Measurements from ENCODE around the gene C5orf15.

The C5orf15 gene

DNA sequence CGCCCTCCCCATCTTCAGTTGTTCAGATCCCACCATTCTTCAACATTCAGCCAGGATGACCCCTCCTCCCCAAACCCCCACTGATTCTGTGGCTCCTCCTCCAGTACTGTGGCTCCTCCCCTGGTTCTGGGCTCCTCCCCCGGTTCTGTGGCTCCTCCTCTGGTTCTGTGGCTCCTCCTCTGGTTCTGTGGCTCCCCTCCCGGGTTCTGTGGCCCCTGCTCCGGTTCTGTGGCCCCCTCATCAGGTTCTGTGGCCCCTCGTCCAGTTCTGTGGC is 32.8 kb downstream of the C5orf15 start:
- no peak for DNase-seq

DNA sequence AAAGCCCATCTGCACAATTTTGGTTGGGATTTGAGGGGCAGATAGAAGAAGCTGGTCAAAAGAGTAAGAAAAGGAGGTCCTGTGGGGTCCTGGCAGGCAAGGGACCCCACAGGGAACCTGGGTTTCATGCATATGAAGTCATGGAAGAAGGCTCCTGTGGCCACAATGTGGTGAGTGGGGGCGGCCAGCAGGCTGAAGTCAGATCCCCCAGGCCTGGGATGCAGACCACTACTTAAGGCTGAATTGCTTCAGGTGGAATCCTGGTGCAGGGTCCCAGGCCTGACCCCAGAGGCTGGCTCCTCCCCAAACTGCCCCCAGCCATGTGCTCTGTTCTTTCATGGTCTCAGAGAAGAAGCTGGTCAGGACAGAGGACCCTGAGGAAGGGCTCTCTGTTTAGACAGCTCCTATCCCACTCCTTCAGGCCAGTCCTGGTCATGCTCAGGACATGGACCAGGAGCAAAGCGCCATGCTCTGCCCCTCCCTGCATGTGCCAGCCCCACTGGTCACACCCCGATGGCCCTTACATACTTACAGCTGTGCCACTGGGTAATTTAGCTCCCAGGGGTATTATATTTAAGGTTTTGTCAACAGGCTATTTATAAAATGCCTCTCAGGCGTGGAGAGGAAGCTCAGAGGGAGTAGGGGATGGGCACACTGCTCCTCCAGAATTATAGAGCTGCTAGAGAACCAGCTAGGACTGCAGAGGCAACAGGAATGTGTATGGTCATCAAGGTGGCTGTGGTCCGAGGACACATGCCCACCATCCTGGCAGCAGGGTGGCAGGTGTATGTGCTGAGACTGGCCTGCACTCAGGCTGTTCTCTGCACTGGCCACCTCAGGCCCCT is 33.4 kb downstream of the C5orf15 start:
- DNase-seq, result no peak

DNA sequence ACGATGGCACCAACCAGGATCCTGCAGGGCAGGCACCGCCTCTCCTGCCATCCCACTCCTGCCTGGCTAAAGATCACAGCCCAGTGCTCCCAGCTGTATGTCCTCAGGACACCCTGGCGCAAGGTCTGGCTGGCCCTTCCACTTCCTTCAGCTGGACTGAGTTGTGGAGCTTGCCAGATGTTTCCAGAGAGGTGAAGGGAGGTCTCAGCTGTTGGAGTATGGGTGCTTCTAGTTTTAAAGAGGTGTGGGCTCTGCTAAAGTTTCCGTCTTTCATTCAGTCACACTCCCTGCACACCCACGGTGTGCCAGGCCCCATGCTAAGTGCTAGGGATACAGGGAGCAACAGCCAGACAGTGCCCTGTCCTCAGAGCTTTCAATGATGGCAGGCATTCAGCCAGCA is 34.1 kb downstream of the C5orf15 start:
- no peak for DNase-seq

DNA sequence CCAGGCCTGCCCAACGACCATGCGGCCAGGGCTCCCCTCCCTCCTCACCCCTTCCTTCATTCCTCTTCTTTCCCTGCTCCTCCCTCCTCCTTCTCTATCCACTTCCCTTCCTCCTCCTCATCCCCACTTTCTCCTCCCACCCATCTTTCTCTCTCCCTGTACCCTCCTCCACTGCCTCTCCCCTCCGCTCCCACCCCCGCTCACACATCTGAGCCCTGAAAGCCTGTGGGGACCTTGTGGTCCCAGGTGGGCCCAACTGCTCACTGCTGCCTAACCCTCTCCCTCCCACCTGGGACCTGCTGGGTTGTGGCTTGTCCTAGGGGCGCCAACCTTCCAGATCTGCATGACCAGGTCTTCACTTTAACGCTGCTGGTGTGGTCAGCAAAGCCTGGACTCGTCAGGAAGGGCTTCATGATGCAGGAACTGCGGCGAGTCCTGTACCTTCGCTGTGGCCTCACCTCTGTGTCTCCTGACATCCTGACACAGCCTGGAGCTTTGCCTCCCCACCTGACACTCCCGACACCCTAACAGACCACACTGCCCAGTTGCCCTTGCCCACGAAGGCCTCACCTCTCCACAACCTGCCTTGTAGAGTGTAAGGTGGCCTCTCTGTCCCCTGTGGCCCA is 34.6 kb downstream of the C5orf15 start:
- DNase-seq, result no peak

DNA sequence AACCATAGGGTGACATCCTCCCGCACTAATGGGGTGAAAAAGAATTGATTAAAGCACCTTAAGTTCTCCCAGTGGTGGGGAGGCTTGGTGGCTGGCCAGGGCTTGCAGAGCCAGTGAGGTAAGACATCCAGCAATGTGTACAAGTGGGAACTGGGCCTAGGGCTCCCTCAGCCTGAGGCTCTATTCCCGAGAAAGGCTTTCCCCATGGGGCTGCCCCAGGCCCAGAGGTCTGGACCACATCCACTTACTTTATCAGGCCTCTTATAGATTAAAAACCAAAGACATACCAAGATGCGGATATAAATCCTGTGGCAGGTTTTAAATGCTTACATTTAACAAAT is 35.3 kb downstream of the C5orf15 start:
- DNase-seq, result no peak

DNA sequence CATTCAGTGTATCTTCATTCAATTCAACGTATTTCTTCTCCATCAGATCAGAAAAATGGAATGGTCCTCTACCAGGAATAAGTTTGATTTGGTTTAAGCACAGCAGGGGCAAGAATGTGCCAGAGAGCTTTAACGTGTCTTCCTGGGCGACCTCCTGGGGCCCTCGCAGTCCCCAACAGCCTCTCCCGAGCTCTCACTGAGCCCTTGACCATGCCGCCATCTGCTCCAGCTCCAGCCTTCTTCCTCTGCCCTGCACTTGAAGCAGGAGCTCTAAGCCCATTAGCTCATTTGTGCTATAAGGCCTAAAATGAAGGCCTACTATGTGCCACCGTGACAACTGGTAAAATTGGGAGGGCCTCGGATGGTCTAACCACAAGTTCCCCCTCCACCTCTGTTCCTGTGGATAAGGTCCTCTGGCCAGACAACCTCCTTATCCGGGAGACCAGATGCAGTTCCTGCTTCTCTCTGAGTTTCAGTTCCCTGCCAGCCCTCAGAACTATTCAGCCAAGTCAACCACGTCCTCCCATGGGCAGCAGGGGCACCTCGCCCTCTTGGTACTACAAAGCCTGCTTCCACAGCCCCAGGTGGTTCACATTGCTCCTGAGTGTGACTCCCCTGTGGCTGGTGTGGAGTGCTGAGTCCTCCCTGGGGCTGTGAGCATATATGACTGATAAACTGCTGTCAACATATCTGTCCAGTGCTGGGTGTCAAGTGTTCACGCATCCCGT is 35.8 kb downstream of the C5orf15 start:
- no peak for DNase-seq

DNA sequence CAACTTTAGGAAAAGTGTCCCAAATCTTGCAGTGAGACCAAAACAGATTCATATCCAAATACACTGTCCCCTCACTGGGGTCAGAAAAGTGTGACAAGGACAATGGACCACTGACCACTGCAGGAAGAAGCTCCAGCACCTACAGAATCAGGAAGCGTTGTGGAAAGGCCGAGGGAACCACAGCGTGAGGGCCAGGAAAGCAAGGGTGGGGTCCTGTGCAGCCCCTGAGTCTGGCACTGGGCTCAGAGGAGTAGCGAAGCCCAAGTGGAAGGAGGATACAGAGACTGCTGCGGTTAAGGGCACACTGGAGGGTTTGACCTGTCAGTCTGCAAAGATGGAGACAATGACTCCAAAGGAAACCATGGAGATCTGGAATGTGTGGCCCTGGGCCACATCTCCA is 36.9 kb downstream of the C5orf15 start:
- DNase-seq, result no peak

DNA sequence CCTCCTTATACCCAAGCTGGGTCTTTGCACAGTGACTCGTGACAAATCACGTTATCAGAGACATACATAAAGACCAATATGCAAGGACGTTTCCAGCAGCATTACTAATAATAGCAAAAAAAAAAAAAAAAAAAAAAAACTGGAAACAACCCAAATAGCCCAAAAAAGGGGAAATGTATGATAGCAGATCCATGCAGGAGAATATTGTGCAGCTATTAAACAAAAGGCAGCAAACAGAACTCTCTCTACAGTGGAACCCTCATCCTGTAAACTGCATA is 37.7 kb downstream of the C5orf15 start:
- DNase-seq, result no peak

DNA sequence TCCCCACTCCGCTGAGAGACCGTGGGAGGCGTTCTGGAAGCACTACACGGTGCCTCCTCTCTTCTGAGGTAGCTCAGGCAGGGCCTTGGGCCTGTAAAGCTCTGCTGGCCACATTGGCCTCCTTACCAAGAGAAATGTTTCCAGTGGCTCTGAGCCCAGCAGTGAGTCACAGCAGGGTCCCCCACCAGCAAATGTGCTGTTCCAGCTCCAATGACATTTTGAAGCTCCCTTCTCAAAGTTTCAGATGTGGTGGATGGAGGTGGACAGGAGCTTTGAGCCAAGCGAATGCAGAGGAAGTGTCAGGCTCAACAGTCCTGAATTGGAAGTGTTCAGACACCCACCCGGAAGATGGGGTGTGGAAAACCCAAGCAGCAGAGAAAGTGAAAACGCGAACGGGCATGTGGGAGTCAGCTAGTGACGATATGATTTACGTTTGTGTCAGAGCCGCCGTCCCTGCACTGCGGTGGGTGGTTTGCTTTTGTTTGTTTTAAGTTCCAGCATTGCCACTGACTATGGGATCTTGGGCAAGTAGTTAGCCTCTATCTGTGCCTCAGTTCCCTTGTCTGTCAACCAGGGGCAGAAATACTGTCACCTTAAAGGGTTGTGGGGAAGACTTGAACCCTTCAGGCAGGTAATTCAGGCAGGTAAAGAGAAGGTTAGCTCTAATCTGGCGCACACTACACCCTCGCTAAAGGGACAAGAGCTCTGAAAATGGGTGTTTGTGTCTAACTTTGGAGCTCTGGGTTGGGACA is 38.2 kb downstream of the C5orf15 start:
- DNase-seq, result no peak

DNA sequence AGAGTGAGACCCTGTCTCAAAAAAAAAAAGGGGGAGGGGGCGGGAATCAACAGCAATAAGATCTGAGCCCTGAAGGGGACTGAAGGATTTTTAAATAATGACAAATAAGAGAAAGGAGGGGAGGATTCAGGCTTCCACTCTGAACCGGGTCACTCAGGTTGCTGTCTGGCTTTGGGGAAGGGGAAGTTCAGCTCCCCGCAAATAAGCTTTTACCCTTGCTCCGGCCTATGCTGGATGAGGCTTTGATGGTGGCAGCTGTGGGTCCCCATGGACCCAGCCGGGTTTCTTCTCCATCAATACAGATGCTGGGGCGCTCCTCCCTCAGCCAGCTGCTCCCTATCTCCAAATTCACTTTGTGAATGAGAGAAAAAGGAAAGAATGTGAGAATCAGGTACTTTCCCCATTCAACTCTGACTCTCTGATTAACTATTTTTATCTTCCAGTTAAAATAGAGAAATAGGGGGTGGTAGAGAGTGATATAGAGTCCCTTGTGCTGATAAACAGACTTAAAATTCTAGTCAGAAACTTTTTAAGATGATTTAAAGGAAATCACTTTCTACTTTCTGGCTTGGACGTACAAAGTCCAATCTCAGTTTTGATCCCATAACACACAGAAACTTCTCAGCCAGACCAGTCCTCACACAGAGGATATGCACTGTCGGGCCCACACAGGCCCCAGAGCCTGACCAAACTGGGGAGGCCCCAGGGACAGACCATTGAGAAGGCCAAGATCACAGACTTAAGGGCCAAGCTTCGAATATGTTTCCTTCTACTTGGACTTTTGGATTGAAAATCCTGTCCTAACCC is 39.6 kb downstream of the C5orf15 start:
- no peak for DNase-seq

DNA sequence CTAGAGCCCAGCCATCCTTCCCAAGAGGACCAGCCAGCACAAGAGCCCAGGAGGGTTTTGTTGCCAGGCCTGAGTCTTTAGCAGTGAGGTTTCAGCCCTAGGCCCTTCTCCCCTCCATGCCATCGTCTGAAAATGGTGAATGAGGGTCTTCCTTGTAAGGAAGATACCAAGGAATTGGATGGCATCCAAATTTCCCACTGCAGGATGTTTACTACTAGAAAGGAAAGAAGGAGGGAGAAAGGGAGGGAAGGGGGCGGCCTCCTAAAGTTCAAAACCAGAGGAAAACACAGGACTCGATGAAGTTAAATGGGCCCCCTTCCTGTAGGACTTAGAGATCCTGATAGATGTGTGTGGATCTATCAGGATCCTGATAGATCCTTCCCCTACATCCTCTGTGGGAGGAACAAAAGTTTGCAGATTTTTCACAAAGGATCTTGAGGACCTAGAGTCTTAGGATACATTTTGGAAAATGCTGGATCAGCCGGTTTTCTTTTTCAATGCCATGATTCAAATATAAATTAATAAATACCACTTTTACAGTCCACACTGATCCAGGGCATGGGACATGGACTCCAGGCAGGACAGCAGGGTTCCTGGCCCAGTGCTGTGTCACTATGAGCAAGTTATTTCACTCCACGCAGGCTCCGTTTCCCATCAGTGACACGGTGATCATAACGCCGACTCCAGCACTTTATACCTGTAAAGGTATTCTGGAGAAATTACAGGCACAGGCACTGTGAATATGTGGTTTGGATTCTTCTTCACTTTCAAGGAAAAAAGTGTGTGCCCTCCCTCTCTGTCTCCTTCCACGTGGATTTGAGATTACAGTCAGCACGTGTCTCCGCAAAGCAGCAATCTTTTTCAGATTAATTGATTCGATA is 40.9 kb downstream of the C5orf15 start:
- DNase-seq, result no peak

DNA sequence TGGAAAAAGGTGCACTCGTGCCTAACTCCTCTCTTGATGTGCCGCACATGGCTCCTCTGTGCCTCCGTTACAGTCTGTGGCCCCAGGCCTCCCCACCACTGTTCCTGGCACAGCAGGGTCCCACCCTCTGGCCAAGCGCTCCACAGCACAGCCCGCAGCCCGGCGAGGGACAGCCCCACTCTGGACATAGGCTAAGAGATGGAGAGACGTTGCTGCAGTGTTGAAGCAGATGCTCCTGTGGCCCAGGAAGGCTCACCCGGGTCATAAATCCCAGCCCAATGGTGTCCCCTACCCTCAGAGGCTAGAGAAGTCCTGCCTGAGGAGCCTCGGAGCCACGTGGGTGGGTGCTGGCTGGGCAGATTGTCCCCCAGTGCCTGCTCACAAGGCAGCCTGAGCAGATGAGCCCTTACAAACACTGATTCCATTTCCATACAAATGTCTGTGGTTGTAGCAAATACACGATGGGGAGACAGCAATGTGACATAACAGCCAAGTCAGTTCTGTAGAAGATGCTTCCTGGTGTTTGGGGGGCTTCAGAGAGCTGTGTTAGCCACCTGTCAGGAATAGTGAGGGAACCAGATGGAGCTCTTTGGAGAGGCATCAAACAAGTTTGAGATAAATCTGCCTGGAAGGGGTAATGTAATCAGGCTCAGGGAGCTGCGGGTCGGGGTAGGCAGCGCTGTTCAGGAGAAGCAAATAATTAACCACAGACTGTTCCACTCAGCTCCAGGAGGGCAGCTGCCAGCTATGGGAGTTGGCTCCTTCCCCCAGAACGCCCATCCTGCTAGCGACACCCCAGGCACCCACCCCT is 41.7 kb downstream of the C5orf15 start:
- no peak for DNase-seq

DNA sequence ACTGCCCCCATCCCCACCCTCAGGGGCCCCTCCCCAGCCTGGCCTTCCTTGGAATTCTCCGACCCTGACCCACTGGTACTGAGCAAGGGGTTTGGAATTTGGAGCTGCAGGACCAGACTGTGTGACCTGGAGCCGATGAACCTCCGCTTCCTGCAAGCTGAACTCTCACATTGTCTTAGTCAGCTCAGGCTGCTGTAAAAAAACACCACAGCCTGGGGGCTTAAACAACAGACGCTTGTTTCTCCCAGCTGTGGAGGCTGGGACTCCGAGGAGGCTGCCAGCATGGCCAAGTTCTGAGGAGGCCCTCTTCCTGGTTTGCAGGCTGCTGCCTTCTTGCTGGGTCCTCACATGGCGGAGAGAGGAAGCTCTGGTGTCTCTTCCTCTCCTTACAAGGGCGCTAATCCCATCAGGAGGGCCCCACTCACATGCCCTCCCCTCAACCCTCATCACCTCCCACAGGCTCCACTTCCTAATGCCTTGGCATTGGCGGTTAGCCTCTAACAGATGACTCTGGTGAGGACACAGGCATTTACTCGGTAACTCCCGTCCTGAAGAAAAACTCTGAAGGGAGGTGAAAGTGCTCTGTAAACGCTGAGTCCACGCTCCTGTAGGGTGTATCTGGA is 42.4 kb downstream of the C5orf15 start:
- DNase-seq, result no peak

DNA sequence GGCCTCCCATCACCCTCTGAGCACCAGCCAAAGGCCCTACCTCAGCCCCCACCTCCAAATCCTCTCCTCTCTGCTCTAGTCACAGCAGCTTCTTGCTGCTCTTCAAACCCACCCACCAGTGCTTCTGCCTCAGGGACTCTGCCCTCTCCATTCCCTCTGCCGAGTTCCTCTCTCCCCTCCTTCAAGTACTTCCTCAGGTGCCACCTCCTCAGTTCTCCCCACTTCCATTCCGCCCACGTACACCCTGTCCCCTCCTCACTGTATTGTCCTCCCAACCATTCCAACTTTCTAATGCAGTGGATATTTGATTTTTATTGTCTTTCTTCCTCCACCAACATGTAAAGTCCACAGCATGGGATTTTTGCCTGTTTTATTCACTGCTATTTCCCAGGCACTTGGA is 43.2 kb downstream of the C5orf15 start:
- DNase-seq, result no peak

DNA sequence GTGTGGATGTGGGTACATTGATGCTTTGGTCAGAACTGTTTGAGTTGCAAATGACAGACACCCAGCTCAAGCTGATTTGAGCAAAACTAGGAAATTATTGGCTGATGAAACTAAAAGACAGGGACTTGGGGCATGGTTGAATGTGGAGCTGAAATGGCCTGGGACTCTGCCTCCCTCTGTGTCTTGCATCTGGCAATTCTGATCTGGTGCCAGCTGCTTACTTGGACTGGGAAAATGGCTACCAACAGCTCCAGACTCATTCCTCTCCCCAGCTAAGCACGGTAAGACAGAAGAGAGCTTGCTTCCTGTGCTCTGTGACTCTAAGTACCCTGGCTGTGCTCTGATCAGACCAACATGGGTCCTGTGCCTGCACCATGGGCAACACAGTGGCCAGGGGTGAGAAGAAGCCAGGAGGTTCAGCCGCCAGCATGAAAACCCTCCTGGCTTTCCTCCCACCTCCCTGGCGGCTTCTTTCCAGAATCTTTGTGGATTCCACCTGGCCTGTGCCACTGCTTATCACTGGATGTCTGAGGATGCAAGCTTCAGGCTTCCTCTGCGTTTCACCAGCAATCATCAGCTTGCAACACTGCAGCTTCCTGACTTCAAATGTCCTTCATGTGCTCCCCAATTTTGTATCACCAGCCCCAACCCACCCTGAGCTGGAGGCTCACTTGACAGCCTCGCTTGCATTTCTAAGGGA is 44.1 kb downstream of the C5orf15 start:
- DNase-seq, result no peak

DNA sequence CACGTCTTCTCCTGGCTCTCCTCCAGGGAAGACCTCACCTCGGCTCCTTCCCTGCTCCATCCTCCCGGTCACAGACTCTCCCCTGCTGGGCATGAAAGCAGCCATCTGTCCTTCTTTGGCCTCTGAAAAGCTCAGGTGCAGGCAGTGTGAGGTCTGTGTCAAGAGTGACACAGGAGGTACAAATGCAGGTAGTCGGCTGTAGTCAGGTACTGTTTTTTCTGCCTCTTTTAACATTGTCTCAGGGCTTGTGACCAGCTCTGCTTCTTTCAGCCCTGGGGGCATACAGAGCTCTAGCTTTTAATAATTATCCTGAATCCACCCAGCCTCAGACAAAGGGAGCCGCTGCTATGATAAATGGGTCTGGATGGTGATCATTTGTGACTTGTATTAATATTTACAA is 46.4 kb downstream of the C5orf15 start:
- no peak for DNase-seq

DNA sequence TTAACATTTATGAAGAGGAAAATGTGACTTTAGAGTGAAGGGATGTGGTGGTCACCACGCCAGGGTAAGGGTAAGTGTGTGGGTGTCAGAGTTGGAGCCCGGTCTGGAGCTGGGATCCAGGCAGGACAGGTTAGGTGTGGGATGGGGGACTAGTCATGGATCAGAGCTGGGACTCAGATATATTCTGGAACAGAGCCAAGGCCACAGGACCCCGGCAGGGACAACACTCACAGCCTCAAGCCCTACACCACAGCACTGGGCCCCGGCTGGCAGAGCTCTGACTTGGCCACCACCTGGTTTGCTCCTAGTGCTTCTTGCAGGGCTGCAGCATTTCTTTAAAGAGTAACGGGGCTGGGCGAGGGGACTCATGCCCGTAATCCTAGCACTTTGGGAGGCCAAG is 47.4 kb downstream of the C5orf15 start:
- DNase-seq, result no peak

DNA sequence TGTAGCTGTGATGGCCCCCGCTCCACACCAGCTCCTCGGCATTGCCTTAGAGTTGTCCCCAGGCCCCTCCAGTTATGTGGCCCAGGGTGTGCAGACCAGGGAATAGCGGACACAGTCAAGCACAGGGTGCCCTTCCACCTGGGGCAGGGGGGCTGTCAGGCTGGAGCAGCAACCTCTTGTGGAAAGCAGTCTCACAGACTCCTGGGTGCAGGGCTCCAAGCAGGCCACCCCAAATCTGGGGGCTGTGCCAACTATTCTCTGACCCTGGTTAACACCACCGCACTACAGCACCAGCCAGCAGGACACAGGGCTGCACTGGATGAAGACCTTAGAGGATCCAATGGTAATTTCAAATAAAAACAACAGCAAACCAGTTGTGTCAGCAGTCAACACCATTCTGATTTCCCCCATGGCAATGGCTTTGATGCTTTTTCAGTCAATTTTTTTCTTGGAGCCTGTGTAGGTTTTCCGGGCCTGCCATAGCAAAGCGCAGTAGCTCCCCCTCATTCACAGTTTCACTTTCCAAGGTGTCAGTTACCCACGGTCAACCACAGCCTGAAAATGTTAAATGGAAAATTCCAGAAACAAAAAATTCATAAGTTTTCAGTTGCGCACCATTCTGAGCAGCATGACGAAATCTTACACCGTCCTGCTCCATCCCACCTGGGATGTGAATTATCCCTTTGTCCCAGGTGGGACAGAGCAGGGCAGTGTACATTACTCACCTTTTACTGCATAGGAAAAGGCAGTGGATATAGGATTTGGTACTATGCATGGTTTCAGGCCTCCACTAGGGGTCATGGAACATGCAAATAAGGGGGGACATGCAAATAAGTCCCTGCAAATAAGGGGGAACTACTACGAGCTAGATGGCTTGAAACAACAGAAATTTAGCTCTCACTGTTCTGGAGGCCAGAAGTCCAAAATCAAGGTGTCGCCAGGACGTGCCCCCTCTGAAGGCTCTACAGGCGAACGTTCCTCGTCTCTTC is 49.0 kb downstream of the C5orf15 start:
- no peak for DNase-seq

DNA sequence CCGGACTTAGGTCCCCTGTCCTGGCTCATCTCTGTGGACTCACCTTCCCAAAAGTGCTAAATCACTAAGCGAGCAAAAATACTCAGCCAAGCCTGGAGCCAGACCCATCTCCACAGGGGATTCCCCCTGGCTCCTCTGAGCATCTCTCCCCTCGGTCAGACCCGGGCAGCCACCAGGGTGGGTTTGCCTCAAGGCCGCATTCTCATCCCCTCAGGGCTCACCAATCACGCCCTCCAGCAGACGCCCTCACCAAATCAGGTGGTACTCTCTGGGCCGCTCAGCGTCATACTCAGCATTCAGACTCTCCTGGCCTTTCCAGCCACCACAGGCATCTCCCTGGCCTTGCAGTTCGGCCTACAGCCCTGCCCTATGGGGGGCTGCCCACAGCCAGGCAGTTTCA is 49.7 kb downstream of the C5orf15 start:
- no peak for DNase-seq
